Measurements from ENCODE around the gene GATAD2A.

The GATAD2A gene

DNA sequence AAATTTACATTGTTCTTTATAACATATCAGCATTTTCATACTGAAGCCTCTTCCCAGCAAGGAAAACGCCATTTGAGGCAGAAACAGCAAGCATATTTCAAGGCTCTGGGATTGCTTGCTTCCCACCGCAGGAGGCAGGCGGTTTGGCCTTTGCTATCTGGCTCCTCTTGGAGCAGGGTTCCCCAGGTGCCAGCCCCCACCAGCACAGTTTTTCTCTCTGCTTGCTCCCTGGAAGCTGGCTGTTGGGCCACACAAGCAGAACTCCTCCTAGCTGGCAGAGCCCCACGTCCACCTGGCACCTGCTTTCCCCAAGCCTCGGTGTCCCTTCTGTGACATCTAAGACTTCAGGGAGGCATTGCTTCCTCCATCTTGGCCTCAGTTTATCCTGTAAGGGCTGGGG is 16.7 kb downstream of the GATAD2A start:
- DNase-seq, result no peak

DNA sequence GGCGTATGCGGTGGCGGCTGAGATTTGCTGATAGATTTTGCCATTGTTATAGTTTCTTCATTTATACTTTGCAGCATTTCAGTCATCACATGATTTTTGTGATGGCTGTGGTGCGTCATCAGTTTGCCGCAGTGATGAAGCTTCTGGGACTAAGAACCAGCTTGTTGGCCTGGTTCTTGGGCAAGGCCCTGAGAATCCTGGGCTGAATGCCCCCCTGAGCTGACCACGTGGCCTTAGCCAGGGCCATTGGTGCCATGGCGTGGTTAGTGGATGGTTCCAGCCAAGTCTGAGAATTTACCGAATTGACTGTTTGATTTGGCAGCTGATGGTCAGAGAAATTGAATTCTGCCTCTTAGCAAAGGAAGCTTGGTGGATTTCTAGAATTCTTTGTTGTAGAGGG is 17.8 kb downstream of the GATAD2A start:
- no peak for DNase-seq

DNA sequence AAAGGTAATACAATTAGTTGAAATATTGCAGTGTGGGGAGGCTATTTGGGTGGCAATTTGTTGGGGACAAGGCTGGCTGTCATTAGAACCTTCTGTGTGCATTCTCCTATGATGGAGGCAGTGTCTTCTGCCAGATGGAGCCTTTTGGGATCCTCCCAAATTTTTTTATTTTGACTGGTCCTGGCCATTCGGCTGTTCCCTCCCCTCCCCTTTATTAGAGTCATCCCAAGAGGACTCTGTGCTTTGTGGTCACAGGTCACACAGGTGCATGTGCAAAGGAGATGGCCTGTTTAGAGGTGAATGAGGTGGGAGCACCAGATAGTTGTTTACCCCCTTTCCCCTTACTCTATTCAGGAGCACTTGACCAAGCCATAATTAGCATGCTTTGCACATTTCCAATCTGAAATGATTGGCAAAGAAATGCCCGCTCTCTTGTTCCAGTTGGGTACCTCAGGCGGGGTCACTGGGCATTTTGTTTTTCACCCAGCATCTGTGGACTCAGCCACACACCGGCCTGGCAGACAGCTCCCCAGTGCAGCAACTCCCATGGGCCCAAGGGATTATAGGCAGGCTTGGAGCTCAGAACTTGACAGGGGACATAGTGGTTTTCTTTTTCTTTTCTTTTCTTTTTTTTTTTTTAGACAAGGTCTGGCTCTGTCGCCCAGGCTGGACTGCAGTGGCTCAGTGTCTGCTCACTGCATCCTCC is 19.8 kb downstream of the GATAD2A start:
- no peak for DNase-seq

DNA sequence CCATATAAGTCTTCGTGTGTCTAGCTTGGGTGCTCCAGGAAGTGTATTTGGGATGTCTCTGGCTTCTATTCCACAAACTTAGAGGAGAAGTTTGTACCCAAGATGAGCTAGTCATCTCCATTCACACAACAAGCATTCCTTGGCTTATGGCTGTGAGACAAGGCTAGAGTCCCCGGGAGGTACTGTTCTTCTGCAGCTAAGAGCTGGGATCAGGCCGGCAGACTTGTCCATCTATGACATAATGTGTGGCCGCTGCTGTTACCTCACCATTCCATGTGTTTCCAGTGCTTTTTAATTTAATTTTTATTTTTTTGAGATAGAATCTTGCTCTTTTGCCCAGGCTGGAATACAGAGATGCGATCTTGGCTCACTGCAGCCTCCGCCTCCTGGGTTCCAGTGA is 20.7 kb downstream of the GATAD2A start:
- DNase-seq, result no peak

DNA sequence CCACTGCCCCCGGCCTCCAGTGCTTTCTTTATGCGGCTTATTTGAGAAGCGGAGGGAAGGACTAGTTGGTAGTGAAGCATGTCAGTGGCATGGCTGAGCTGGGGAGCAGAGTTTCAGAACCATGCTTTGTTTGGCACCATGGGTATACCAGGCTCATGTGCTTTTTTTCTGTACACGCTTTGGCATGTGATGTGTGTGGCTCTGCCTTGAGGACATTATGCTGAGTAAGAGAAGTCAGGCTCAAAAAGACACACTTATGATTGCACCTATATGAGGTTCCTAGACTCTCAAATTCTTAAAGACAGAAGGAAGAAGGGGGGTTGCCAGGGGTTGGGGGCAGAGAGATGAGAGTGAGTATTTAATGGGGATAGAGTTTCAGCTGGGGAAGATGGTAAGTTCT is 21.3 kb downstream of the GATAD2A start:
- no peak for DNase-seq

DNA sequence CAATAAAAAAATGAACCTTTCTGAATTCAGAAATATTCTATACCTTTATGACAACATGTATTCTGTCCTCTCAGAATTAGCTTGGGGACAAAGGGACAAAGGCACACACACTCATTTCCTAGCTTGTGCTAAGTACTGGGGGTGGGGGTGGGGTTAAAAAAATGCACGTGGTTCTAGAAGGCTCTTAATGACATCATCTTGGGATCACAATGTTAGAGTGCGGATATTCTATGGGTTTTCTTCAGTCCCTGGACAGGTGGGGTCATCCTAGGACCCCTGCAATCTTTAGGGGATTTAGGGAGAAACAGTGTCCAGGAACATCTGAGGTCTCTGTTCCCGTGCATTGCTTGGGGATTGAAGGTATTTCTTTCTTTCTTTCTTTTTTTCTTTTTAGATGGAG is 21.8 kb downstream of the GATAD2A start:
- DNase-seq, result no peak

DNA sequence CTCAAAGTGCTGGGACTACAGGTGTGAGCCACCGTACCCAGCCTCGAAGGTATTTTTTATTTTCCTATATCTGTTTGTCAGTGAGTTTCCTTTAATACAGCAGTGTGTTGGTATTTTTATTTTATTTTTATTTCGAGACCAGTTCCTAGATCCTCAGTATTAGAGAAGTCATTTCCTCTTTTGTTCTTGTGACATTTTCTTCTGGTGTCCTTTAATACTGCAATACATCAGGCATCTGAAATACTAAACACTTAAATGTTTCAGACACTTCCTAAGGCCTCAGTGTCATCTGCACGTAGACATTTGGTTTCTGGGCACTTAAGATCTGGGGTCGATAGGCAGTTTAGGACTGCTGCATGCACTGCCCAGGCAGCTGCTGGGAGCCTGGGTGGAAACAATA is 22.5 kb downstream of the GATAD2A start:
- DNase-seq, result no peak

DNA sequence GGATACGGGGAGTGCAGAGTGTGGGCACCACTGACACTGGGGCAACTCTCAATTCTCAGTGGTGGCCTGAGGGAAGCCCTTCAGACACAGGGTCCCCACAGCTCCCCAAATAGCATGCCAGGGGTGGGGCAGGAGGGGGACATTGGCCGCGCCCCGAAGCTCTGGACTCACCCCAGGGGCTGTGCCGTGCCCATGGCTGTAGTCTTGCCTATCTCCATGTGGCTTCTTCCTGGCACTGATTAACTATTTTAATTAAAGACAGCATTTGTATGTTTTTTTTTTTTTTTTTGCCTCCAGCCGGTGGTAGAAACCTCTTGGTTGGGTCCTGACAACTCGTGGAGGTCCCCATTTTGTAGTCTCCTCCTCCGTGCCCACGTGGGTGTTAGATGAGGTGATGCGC is 23.3 kb downstream of the GATAD2A start:
- no peak for DNase-seq

DNA sequence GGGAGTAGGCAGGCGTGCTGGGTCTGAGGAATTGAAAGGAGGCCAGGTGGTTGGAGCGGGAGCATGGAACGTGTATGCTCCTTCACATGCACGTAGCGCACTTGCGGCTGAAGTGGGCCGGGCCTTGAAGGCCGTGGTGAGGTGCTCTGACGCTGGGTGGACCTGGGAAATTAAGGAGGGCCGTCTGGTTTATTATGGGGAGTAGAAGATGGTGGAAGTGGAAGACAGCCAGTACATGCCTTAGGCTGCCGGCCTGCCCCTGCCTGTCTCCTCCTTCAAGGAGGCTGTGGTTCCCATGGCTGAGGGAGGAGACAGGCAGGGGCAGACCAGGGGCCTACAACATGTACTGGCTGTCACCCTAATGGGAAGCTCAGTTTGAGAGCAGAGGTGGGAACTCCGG is 23.9 kb downstream of the GATAD2A start:
- DNase-seq, result no peak

DNA sequence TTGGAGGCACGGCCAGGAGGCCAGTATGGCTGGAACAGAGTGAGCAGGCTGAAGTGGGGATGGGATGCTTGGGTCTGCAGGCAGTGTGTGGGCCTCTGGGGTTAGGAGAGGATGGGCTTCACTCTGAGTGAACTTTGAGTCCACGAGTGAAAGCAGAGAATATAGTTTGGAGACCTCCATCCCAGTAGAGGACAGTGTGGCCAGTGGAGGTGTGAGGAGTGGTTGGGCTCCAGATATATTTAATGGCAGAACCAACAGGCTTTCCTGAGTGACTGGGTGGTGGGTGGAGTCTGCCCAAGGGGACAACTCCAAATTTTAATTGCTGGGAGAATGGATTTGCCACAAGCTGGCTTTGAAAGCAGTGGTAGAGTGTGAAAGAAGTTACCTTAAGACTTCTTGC is 27.3 kb downstream of the GATAD2A start:
- DNase-seq, result no peak

DNA sequence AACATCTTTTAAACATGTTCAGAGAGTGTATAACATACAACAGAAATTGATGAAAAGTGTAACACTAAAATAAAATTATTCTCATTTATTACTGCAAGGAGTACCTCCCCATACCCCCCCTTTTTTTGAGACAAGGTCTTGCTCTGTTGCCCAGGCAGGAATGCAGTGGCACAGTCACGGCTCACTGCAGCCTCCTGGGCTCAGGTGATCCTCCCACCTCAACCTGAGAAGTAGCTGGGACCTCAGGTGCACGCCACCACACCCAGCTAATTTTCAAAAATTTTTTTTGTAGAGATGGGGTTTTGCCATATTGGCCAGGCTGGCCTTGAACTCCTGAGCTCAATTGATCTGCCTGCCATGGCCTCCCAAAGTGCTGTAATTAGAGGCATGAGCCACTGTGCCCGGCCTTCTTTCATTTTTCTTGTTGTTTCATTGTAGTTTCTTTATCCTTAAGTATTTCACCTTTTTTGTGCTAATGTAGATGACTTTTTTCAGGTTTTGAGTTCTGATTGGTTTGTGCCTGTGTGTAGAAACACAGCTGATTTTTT is 28.3 kb downstream of the GATAD2A start:
- no peak for DNase-seq

DNA sequence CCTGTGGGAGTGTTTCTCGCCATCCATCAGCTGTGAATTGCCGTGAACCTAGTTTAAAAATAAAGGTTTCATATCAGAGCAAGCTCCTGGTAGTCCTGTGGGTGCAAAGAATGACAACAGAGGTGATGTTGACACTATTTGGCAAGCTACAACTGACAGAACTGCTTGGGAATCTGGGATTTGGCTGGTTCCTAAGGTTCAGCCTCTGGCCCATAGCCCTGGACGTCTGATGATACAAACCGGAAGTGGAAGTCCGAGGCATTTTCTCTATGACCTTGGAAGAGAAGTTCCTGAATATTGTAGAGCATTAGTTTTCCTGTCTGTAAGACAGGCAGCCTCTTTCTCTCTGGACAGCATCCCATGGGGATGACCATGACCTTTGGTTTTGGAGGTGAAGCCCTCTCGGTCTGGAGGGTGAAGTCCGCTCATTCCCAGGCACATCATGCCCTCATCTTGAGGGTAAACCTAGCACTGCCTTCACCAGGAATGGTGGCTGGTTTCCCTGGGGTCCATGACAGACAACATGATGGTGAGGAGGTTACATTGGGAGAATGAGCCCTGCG is 29.1 kb downstream of the GATAD2A start:
- no peak for DNase-seq

DNA sequence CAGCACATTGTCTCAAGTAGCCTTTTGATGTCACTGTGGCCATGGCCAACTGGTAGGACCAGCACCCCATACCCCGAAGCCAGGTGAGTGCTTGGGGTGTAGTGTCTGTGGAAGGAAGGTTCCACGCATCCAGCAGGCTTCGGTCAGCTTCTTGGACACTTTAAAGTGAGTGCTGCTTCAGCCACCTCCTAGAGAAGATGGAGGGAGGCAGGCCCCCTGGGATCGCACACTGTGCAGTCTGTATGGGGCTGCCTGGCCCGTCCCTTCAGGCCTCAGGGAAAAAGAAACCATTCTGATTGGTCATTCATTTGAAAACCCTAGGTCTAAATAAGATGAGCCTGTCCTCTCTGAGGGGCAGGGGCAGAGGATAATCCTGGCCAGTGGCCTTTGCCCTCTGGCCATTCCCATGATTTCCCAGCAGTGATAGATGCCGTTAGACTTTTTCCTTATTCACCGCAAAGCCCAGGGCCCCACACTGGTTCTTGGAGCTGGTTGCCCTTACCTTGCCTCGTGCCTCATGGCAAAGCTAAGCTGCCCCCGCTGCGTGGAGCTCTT is 30.7 kb downstream of the GATAD2A start:
- DNase-seq, result no peak

DNA sequence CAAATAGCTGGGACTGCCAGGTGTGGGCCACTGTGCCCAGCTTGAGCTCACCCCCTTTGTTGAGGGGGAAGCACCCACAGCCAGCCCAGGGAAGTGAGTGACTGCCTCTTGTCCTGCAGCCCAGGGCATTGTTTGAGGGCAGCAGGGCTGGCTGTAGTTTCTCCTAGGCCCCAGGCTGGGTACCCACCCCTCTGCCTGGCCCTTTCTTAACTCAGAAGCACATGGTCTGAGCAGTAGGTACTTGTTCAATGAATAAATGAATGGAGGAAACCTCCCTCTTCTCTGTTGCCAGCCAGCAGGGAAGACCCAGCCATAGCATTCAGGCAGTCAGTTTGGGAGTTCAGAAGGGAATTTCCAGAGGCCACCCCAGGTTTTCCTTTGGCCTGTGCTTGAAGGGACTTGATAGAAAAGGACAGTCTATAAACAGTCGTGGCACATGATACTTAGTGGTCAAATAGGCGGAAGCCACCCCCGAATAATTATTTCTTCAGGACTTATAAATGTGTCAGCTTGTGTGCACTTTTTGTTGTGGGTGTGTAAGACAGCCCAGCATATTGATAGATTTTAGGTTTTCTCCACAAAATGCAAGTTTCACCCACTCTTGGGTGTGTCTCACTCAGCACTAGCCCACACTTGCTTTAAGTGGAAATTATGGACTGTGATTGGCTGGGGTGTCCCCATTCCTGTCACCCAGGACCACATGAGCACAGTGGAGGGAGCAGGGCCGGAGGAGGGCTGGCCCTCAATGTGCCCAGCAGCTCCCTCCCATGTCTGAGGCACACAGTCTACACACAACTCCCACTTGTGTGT is 33.1 kb downstream of the GATAD2A start:
- DNase-seq, result no peak

DNA sequence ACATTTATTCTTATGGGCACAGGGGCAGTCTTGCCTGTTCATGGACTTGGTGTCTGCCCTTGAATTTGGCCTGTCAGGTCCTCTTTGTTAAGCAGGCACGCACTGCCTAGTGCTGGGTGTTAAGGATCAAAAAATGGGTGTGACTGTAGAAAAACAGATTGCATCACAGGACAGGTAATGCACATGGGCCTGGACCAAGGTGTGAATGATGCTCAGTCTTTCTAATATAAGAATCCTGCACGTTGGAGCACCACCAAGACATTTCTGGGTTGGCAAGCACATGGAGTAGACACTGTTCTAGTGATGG is 33.7 kb downstream of the GATAD2A start:
- DNase-seq, result no peak

DNA sequence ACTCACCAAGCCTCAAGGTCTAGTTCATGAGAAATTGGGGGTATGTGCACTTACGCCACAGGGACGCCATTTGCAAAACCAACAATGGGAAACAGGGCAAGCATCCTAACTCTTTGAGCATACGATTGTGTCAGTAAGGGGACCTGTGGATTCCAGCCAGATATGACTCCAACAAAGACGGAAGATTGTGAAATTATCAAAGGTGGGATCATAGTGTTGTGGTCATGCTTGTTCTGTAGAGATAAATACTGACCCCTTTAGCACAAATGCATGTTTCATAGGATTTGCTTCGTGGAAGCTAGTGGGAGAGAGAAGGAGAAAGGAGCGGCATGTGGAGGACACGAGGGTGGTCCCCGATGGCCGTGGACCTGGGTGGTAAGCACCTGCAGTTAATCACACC is 37.8 kb downstream of the GATAD2A start:
- no peak for DNase-seq

DNA sequence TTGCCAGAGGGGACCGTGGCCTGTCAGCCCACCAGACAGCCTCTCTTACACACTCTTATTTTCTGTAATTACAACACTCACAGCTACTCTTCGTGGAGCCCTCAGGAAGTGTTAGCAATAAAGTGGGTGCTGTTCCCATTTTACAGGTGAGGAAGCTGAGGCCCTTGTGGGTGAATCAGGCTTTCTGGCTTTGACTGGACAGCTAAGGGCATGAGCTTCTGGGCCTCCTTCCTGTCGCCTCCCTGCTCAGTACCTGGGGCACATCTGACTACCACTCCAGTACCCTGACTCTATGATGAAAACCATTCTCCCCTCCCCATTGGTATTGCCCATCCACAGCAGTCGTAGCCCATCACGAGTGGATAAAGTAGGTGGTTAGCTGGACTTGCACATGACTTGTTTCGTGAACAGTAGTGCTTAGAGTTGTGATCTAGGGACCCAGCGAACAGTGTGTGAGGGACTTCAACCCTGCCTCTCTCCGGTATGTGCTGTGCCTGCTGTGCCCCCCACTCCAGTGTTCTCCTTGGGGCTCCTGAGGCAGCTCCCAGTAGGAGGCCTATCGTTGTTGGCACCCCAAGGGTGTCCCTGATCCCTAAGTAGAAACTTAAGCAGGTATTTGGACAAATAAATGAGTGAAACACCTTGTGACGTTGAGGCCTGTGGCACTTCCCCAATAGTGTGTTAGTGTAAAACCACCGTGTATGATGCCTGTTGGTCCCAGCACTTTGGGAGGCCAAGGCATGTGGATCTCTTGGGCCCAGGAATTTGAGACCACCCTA is 38.6 kb downstream of the GATAD2A start:
- DNase-seq, result no peak

DNA sequence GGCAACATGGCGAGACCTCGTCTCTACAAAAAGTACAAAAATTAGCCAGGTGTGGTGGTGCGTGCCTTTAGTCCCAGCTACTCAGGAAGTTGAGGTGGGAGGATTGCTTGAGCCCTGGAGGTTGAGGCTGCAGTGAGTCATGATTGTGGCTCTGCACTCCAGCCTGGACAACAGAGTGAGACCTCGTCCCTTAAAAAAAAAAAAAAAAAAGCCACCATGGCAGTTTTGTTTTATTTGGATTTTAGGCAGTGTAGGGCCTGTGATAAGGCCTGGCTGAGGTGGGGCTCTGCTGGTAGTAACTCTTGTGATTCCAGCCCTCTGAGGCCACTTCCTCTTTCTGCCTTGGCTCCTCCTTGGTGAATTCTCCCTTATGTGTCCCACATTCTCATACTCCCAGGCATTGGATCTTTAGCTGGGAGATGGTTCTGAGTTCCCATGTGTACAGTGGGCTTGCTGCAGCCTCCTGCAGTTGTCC is 39.2 kb downstream of the GATAD2A start:
- DNase-seq, result no peak

DNA sequence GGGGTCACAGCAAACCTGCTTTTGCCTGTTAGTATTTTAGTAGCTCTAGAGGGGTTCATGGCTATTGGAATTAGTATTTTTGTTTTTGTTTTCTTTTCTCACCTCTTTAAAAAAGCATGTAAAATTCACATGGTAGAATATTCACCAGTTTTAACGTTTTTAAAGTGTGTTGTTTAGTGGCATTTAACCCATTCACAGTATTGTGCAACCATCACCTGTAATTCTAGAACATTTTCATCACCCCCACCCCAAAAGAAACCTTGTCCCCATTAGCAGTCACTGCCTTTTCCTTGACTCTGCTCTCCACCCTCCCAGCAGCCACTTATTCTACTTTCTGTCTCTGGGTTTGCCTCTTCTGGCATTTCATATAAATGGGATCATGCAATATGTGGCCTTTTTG is 39.8 kb downstream of the GATAD2A start:
- DNase-seq, result no peak

DNA sequence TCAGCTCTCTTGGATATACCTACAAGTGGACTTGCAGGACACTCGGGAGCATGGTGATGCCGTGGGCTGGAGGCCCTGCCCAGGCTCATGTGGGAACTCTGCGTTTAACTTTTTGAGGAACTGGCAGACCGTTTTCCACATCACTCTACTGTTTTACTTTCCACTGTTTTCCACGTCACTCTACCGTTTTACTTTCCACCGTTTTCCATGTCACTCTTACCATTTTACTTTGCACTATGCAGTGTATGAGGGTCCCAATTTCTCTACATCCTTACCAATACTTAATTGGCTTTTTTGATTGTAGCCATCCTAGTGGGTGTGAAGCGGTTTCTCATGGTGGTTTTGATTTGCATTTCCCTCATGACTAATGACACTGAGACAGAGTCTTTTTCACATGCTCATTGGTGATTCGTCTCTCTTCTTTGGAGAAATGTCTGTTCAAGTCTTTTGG is 40.5 kb downstream of the GATAD2A start:
- DNase-seq, result no peak

DNA sequence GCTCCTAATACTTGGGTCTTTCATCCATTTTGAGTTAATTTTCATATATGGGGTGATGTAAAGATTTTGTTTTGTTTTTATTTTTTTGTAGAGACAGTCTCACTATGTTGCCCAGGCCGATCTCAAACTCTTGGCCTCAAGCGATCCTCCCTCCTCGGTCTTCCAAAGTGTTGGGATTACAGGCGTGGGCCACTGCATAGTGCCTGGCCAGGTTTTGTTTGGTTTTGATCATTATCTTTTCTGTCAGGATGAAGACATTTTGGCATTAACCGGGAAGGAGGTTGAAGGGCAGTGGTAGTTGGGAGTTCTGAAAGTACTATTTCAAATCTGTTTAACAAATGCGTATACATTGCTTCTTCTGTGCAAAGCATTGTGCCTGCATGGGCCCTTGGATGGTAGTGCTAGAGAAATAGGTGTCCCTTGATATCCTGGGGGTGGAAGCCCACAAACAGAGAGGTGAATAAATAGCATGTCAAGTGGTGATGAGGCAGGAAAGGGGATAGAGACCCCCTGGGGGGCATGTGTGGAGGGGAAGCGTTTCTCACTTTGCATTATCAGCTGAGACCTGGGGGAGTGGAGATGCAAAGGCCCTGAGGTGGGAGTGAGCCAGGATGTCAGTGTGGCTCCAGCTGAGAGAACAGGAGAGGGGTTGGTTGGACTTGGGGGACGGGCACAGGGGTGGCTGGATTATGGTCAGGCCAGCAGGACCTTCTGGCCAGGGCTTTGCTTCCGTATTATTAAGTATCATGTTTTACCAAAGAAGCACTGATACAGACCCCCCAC is 41.4 kb downstream of the GATAD2A start:
- no peak for DNase-seq

Measured in DMS 273 treated with DMSO at 0.1 percent for 48 hours (cell line).